Measurements from ENCODE around the gene SHBG.
"Not testable (repeated sequence)": the region's sequence is repeated elsewhere in the genome, so short reads cannot be mapped to it uniquely, and the experiment has no call there.

SHBG gene

DNA sequence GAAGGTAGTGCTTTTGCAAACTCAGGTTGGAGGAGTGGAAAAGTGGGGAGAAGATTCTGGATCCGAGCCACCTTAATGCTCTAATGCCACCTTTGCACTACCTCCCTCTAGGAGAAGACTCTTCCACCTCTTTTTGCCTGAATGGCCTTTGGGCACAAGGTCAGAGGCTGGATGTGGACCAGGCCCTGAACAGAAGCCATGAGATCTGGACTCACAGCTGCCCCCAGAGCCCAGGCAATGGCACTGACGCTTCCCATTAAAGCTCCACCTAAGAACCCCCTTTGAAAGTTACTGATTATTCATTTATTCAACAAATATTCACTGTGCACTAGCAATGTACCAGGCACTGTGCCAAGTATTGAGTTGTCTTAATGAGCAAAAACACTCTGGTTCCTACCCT, 3.2 kb downstream of the SHBG start:
- no peak overlapping the region for H3K4me3 ChIP-seq (ENCODE audit: low read depth, low read length)
- TF ChIP-seq, protein P1, sequence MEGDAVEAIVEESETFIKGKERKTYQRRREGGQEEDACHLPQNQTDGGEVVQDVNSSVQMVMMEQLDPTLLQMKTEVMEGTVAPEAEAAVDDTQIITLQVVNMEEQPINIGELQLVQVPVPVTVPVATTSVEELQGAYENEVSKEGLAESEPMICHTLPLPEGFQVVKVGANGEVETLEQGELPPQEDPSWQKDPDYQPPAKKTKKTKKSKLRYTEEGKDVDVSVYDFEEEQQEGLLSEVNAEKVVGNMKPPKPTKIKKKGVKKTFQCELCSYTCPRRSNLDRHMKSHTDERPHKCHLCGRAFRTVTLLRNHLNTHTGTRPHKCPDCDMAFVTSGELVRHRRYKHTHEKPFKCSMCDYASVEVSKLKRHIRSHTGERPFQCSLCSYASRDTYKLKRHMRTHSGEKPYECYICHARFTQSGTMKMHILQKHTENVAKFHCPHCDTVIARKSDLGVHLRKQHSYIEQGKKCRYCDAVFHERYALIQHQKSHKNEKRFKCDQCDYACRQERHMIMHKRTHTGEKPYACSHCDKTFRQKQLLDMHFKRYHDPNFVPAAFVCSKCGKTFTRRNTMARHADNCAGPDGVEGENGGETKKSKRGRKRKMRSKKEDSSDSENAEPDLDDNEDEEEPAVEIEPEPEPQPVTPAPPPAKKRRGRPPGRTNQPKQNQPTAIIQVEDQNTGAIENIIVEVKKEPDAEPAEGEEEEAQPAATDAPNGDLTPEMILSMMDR (IDR thresholded peaks at IDR 0.05; ENCODE audit: insufficient read depth, low read depth, low read length, missing control alignments) = peak; percentile 6
- DNase-seq (ENCODE audit: low read depth) = no peak

DNA sequence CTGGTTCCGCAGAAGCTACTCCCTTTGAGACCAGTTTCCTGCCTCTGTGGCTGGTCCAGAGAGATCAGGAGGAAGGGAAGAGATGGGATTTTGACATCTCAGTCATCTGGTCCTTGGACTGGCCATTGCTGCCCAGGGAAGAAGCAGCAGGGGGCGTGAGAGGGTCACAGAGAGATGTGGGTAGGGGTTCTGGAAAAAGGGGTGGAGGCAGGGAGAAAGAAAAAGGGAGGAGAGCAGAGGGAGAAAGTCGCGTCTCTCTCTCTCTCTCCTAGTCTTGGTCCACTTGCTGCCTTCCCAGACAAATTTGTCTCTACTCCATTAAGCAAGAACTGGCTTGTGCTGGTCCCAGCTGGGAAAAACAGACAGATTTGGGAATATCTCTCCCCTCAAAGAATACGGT, 4.4 kb downstream of the SHBG start:
- no peak for DNase-seq (ENCODE audit: low read depth)
- TF ChIP-seq, protein P1 (IDR thresholded peaks at IDR 0.05; ENCODE audit: insufficient read depth, low read depth, low read length, missing control alignments) = peak; percentile 31
- no peak overlapping the region for H3K4me3 ChIP-seq (ENCODE audit: low read depth, low read length)

DNA sequence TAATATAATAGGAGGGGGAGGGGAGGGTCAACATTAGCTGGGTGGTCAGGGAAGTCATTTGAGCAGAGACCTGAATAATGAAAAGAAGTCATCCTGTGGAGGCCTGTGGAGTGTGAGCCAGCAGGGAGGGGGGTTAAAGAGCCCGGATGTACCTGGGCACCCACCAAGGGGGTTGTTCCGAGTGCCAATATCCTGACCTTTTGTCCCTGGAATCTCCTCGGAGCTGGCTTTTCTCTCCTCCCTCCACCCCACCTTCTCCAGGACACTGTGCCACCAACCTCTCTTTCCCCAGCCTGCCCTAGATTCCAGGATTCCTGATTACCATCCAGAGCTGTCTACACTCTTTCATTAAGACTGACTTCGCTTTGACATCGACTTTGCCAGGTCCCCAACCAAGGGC, 6.2 kb downstream of the SHBG start:
- TF ChIP-seq, protein P1 (IDR thresholded peaks at IDR 0.05; ENCODE audit: insufficient read depth, low read depth, low read length, missing control alignments) = no peak
- DNase-seq (ENCODE audit: low read depth) = no peak
- no peak overlapping the region for H3K4me3 ChIP-seq (ENCODE audit: low read depth, low read length)

DNA sequence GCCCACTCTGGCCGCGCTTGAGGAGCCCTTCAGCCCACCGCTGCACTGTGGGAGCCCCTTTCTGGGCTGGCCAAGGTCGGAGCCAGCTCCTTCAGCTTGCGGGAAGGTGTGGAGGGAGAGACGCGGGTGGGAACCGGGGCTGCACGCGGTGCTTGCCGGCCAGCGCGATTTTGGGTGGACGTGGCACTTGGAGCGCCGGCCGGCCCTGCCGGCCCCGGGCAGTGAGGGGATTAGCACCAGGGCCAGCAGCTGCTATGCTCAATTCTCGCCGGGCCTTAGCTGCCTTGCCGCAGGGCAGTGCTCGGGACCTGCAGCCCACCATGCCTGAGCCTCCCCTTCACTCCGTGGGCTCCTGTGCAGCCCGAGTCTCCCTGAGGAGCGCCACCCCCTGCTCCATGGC, 10.8 kb downstream of the SHBG start:
- H3K4me3 ChIP-seq (ENCODE audit: low read depth, low read length) = no peak overlapping the region
- TF ChIP-seq, protein P1 (IDR thresholded peaks at IDR 0.05; ENCODE audit: insufficient read depth, low read depth, low read length, missing control alignments) = no peak
- no peak for DNase-seq (ENCODE audit: low read depth)

DNA sequence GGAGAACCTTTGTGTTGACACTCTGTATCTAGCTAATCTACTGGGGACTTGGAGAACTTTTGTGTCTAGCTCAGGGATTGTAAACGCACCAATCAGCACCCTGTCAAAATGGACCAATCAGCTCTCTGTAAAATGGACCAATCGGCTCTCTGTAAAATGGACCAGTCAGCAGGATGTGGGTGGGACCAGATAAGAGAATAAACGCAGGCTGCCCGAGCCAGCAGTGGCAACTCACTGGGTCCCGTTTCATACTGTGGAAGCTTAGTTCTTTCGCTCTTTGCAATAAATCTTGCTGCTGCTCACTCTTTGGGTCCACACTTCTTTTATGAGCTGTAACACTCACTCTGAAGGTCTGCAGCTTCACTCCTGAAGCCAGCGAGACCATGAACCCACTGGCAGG, 11.7 kb downstream of the SHBG start:
- not testable (repeated sequence) for H3K4me3 ChIP-seq (ENCODE audit: low read depth, low read length); DNase-seq (ENCODE audit: low read depth)

DNA sequence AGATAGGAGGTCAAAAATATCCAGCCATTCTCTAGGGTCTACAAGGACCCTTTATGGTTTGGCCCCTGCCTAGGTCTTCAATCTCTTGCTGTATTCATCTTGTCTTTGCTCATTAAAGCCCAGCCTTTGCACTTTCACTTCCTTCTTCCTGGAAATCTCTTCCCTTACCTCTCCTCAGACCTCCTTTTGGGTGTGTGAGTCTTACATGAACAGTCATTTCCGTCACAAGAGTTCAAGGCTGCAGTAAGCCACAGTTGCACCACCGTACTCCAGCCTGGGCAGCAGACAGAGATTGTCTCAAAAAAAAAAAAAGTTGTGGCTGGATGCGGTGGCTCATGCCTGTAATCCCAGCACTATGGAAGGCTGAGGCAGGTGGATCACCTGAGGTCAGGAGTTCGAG, 14.8 kb downstream of the SHBG start:
- no peak overlapping the region for H3K4me3 ChIP-seq (ENCODE audit: low read depth, low read length)
- TF ChIP-seq, protein P1 (IDR thresholded peaks at IDR 0.05; ENCODE audit: insufficient read depth, low read depth, low read length, missing control alignments) = no peak
- DNase-seq (ENCODE audit: low read depth) = peak; percentile 21

DNA sequence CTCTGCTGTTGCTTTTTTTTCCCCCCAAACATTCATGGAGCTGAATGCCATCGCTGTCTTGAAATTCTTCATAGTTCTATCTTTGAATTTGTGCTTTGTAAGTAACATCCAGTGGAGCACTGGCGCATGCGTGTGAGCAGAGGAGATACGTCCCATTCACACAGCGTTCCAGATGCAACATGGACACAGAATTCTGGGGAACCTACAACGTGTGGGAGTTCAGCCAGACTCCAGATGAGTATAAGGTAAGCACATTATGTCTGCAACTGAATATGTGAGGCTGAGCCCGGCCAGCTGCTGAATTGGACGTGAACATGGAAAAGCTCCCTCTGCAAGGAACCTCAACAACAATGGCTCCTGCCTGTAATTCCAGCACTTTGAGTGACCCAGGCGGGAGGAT, 16.5 kb downstream of the SHBG start:
- H3K4me3 ChIP-seq (ENCODE audit: low read depth, low read length) = no peak overlapping the region
- TF ChIP-seq, protein P1 (IDR thresholded peaks at IDR 0.05; ENCODE audit: insufficient read depth, low read depth, low read length, missing control alignments) = no peak
- DNase-seq (ENCODE audit: low read depth) = no peak
